Neuronal stem cell (in vitro differentiated cells): ENCODE results near the gene ARL5A.

Source experiments
- DNase-seq: peaks from one replicate; pipeline ENCODE4 v3.0.0-alpha.2; 2013; ENCODE audit warnings: low spot score
- H2AFZ ChIP-seq: one replicate; pipeline ENCODE4 v1.6.1; 2013; ENCODE audit warnings: mild to moderate bottlenecking, low read length, inconsistent platforms
- H2AK5ac ChIP-seq: 2 replicates; pipeline ENCODE4 v1.6.1; 2013; ENCODE audit warnings: low read depth, mild to moderate bottlenecking, inconsistent platforms, low read length, moderate library complexity, mixed read lengths
- H2BK120ac ChIP-seq: 2 replicates; pipeline ENCODE4 v1.6.1; 2013; ENCODE audit warnings: low read depth, mild to moderate bottlenecking, inconsistent platforms, low read length, moderate library complexity, mixed read lengths
- H2BK12ac ChIP-seq: one replicate; pipeline ENCODE4 v1.6.1; 2013; ENCODE audit warnings: low read length, inconsistent platforms
- H2BK15ac ChIP-seq: 2 replicates; pipeline ENCODE4 v1.6.1; 2013; ENCODE audit warnings: mild to moderate bottlenecking, low read length, inconsistent platforms, mixed read lengths
- H2BK5ac ChIP-seq: one replicate; pipeline ENCODE4 v1.6.1; 2013; ENCODE audit warnings: inconsistent platforms, mild to moderate bottlenecking, low read length, moderate library complexity
- H3K14ac ChIP-seq: one replicate; pipeline ENCODE4 v1.6.1; 2013; ENCODE audit warnings: low read length, inconsistent platforms
- H3K18ac ChIP-seq: 2 replicates; pipeline ENCODE4 v1.6.1; 2013; ENCODE audit warnings: low read length, inconsistent platforms
- H3K23ac ChIP-seq: 2 replicates; pipeline ENCODE4 v1.6.1; 2013; ENCODE audit warnings: low read depth, mild to moderate bottlenecking, mixed read lengths, low read length, inconsistent platforms; ENCODE audit not compliant: poor library complexity
- H3K27ac ChIP-seq: replicated peaks from 3 replicates; pipeline ENCODE4 v1.5.1; 2013; ENCODE audit warnings: low read length, inconsistent platforms
- H3K27me3 ChIP-seq, 3 experiments: 2 replicates each; pipeline ENCODE4 v1.6.1; 2013; ENCODE audit warnings: low read length in 3 of 3, mild to moderate bottlenecking in 2 of 3, inconsistent platforms in 1 of 3, low read depth in 1 of 3, mixed read lengths in 1 of 3, moderate library complexity in 1 of 3; ENCODE audit not compliant: control insufficient read depth in 3 of 3, insufficient read depth in 3 of 3
- H3K36me3 ChIP-seq, 2 donors: replicated peaks in 1 of 2; 2 replicates each; pipeline ENCODE4 v1.6.1; 2013; ENCODE audit warnings: low read length in 2 of 2; ENCODE audit not compliant: control insufficient read depth in 2 of 2, insufficient read depth in 2 of 2
- H3K4ac ChIP-seq: 2 replicates; pipeline ENCODE4 v1.6.1; 2013; ENCODE audit warnings: inconsistent platforms, mild to moderate bottlenecking, low read length, moderate library complexity
- H3K4me1 ChIP-seq, 2 donors: 1 replicate in 1 of 2; 2 replicates in 1 of 2; pipeline ENCODE4 v1.6.1; 2013; ENCODE audit warnings: low read length in 2 of 2, low read depth in 1 of 2; ENCODE audit not compliant: control insufficient read depth in 2 of 2, insufficient read depth in 1 of 2
- H3K4me2 ChIP-seq: one replicate; pipeline ENCODE4 v1.6.1; 2013; ENCODE audit warnings: mild to moderate bottlenecking, low read length, inconsistent platforms; ENCODE audit not compliant: insufficient read depth, poor library complexity, severe bottlenecking
- H3K4me3 ChIP-seq, 2 donors: 2 replicates each; pipeline ENCODE4 v1.5.1; 2013; ENCODE audit warnings: low read length in 2 of 2, mild to moderate bottlenecking in 2 of 2, inconsistent platforms in 1 of 2, moderate library complexity in 1 of 2
- H3K79me1 ChIP-seq: one replicate; pipeline ENCODE4 v1.6.1; 2013; ENCODE audit warnings: low read depth, mild to moderate bottlenecking, inconsistent platforms, low read length, moderate library complexity
- H3K9ac ChIP-seq: one replicate; pipeline ENCODE4 v1.6.1; 2013; ENCODE audit warnings: mild to moderate bottlenecking, low read depth, low read length, inconsistent platforms; ENCODE audit not compliant: poor library complexity
- H3K9me3 ChIP-seq, 2 donors: replicated peaks in 1 of 2; 2 replicates each; pipeline versions ENCODE3 to v1.6.1; 2013; ENCODE audit warnings: low read length in 2 of 2, mild to moderate bottlenecking in 2 of 2, inconsistent platforms in 1 of 2, low read depth in 1 of 2, mixed read lengths in 1 of 2, moderate library complexity in 1 of 2; ENCODE audit not compliant: control insufficient read depth in 2 of 2, insufficient read depth in 1 of 2
- H4K8ac ChIP-seq: one replicate; pipeline ENCODE4 v1.6.1; 2013; ENCODE audit warnings: low read depth, mild to moderate bottlenecking, inconsistent platforms, low read length, moderate library complexity
- H4K91ac ChIP-seq: one replicate; pipeline ENCODE4 v1.6.1; 2013; ENCODE audit warnings: low read length, low read depth, mild to moderate bottlenecking, inconsistent platforms; ENCODE audit not compliant: poor library complexity
- WGBS, 2 donors: extraction: QIAGEN DNeasy Blood & Tissue Kit; methylation state at CpG; one replicate each; pipeline ENCODE4 v1.1.7; 2013; ENCODE audit warnings: missing lambda C conversion rate in 2 of 2, mixed read lengths in 1 of 2; ENCODE audit not compliant: insufficient read length in 2 of 2, insufficient replicate concordance in 1 of 2; ENCODE audit errors: extremely low coverage in 2 of 2; 5-methylcytosine and 5-hydroxymethylcytosine counted together

ARL5A gene

GRCh38 chr2:151761193-151761592 lies 67.0 kb downstream of the ARL5A start:
- Histone ChIP-seq H2BK12ac (no peak overlapping the region), H3K27me3 (no peaks in the 10 kb centered on the region), H3K4me1 (peaks cover 3 to 9% of the 10 kb centered on the region in 2 donors), H3K18ac (no peak overlapping the region), H2BK15ac (no peak overlapping the region), H2BK5ac (no peak overlapping the region), H2BK120ac (no peak overlapping the region), H3K23ac (no peak overlapping the region), H3K36me3 (no peaks in the 10 kb centered on the region), H3K4me3 (no peak overlapping the region), H3K27ac (no peak overlapping the region), H4K91ac (no peak overlapping the region), H3K4ac (no peak overlapping the region), H4K8ac (no peak overlapping the region), H2AFZ (no peak overlapping the region), H3K9ac (no peak overlapping the region), H3K4me2 (no peak overlapping the region), H3K79me1 (no peaks in the 10 kb centered on the region), H3K9me3 (no peaks in the 10 kb centered on the region), H3K14ac (no peak overlapping the region), H2AK5ac (no peak overlapping the region)
- no peak for DNase-seq
- WGBS, 2 donors = no CpG with 5 or more reads among the region's 3 CpGs

- H2BK5ac ChIP-seq = no peak overlapping the region
- H3K9me3 ChIP-seq = no peaks in the 10 kb centered on the region
- H2AFZ ChIP-seq = peak overlapping the region; percentile 74
- H3K23ac ChIP-seq = no peak overlapping the region
- H3K9ac ChIP-seq = no peak overlapping the region
- H3K14ac ChIP-seq = no peak overlapping the region
- H4K8ac ChIP-seq = no peak overlapping the region
- no peak overlapping the region for H2AK5ac ChIP-seq
- DNase-seq = peak; percentile 46
- no peak overlapping the region for H3K4me3 ChIP-seq
- no peak overlapping the region for H3K4ac ChIP-seq
- no CpG with 5 or more reads among the region's 11 CpGs for WGBS, 2 donors
- H3K36me3 ChIP-seq = no peaks in the 10 kb centered on the region
- no peaks in the 10 kb centered on the region for H3K79me1 ChIP-seq
- H2BK12ac ChIP-seq = no peak overlapping the region
- H3K27me3 ChIP-seq = no peaks in the 10 kb centered on the region
- no peak overlapping the region for H3K4me2 ChIP-seq
- H2BK15ac ChIP-seq = no peak overlapping the region
- peak overlapping the region; percentile 39 for H3K27ac ChIP-seq
- H2BK120ac ChIP-seq = no peak overlapping the region
- H4K91ac ChIP-seq = no peak overlapping the region
- peaks cover 3 to 5% of the 10 kb centered on the region in 2 donors for H3K4me1 ChIP-seq
- no peak overlapping the region for H3K18ac ChIP-seq
Measured at GRCh38 chr2:151760139-151760650, 68.0 kb downstream of the ARL5A start.

- DNase-seq = no peak
- no peaks in the 10 kb centered on the region for H3K9me3 ChIP-seq
- H4K8ac ChIP-seq = no peak overlapping the region
- H3K4me2 ChIP-seq = no peak overlapping the region
- H2AFZ ChIP-seq = no peak overlapping the region
- no peak overlapping the region for H3K18ac ChIP-seq
- no peak overlapping the region for H3K9ac ChIP-seq
- H3K27me3 ChIP-seq = no peaks in the 10 kb centered on the region
- no peak overlapping the region for H3K4ac ChIP-seq
- no peak overlapping the region for H2BK5ac ChIP-seq
- peaks cover 3 to 7% of the 10 kb centered on the region in 2 donors for H3K4me1 ChIP-seq
- no peak overlapping the region for H2BK15ac ChIP-seq
- WGBS, 2 donors = no CpG with 5 or more reads among the region's 3 CpGs
- no peaks in the 10 kb centered on the region for H3K36me3 ChIP-seq
- H3K23ac ChIP-seq = no peak overlapping the region
- no peak overlapping the region for H2BK12ac ChIP-seq
- H3K79me1 ChIP-seq = no peaks in the 10 kb centered on the region
- H3K14ac ChIP-seq = no peak overlapping the region
- no peak overlapping the region for H2AK5ac ChIP-seq
- H3K4me3 ChIP-seq = peak overlapping the region in 1 of 2 donors; percentile 22
- H2BK120ac ChIP-seq = no peak overlapping the region
- H3K27ac ChIP-seq = no peak overlapping the region
- H4K91ac ChIP-seq = peak overlapping the region; percentile 38
Measured at GRCh38 chr2:151758744-151759143, 69.5 kb downstream of the ARL5A start.

GRCh38 chr2:151757861-151758260 lies 70.4 kb downstream of the ARL5A start:
- no peaks in the 10 kb centered on the region for H3K79me1 ChIP-seq
- H3K9ac ChIP-seq = no peak overlapping the region
- no peak overlapping the region for H3K14ac ChIP-seq
- H2AFZ ChIP-seq = no peak overlapping the region
- no peak overlapping the region for H3K23ac ChIP-seq
- H2BK5ac ChIP-seq = no peak overlapping the region
- no peak overlapping the region for H3K4me2 ChIP-seq
- H3K9me3 ChIP-seq = no peaks in the 10 kb centered on the region
- no peak overlapping the region for H3K4me3 ChIP-seq
- H3K4ac ChIP-seq = no peak overlapping the region
- no peak overlapping the region for H2BK12ac ChIP-seq
- no peak overlapping the region for H2BK120ac ChIP-seq
- H4K8ac ChIP-seq = no peak overlapping the region
- no peak overlapping the region for H2BK15ac ChIP-seq
- no peaks in the 10 kb centered on the region for H3K27me3 ChIP-seq
- no CpG with 5 or more reads among the region's 1 CpG for WGBS, 2 donors
- no peaks in the 10 kb centered on the region for H3K36me3 ChIP-seq
- no peak overlapping the region for H3K27ac ChIP-seq
- no peak overlapping the region for H2AK5ac ChIP-seq
- no peak overlapping the region for H4K91ac ChIP-seq
- no peak for DNase-seq
- peaks cover 3 to 7% of the 10 kb centered on the region in 2 donors for H3K4me1 ChIP-seq
- H3K18ac ChIP-seq = no peak overlapping the region
